C4-2B (cell line): ENCODE data around the gene COL9A3.

ENCODE experiments used
- ZFX ChIP-seq: fragments of 450-650 bp; IDR thresholded peaks from 2 replicates; pipeline ENCODE4 v1.6.1; 2017
- TF ChIP-seq, protein P1 (sequence below): fragments of 450-650 bp; conservative IDR thresholded peaks from 2 replicates; pipeline ENCODE4 v1.5.1; 2017; ENCODE audit warnings: mild to moderate bottlenecking

DNA sequence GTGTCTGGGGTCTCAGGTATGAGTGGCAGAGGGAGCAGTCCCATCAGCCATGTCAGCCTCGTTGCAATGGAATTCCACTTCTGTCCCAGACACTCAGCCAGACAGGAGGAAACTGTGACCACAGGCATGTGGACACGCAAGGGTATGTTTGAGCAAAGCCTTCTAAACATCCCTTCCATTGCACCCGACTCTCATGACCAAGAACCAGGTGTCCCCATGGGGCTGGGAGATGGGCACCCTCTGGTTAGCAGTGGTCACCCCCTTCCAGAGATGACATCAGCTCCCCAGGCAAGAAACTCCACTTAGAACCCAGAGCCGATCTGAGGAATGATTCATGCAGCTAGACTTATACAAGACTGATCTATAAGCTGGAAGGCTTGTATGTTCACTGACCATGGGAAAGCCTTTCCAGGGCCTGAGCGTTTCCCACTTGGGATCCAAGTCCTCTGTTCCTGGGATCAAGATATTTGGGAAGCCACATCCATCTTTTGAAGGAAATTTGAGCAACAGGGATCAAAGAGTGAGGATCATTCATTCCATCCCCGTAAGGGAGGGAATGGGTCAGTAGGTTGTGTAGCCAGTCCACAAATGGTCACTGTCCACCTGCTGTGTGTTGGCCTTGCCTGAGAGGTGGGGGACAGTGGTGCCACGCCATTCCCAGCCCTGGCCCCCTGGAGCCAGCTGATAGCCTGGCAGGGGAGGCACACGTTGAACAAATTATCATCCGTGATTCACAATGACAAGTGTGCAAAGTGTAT is 24.5 kb upstream of the COL9A3 start:
- TF ChIP-seq, protein P1, sequence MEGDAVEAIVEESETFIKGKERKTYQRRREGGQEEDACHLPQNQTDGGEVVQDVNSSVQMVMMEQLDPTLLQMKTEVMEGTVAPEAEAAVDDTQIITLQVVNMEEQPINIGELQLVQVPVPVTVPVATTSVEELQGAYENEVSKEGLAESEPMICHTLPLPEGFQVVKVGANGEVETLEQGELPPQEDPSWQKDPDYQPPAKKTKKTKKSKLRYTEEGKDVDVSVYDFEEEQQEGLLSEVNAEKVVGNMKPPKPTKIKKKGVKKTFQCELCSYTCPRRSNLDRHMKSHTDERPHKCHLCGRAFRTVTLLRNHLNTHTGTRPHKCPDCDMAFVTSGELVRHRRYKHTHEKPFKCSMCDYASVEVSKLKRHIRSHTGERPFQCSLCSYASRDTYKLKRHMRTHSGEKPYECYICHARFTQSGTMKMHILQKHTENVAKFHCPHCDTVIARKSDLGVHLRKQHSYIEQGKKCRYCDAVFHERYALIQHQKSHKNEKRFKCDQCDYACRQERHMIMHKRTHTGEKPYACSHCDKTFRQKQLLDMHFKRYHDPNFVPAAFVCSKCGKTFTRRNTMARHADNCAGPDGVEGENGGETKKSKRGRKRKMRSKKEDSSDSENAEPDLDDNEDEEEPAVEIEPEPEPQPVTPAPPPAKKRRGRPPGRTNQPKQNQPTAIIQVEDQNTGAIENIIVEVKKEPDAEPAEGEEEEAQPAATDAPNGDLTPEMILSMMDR, result no peak
- TF ChIP-seq ZFX, result no peak
